Left lung (tissue), 10 donors: ENCODE results near the gene SLC25A38. TPM values are rescaled to one million over a fixed set of nuclear protein-coding genes. Genes with fewer than 3 reads are reported as not detected.

Source experiments
- ATAC-seq: fragments of 200-7000 bp; cut with Tn5 transposase; one replicate; pipeline ENCODE4 v1.9.1; 2020; ENCODE audit warnings: moderate library complexity
- DNase-seq, 4 donors: peaks; one replicate each; pipeline ENCODE4 v3.0.0-alpha.2; 2013 to 2020
- H3K27ac ChIP-seq, 2 donors: fragments of 200-600 bp; sonication (generic) in 1 of 2; one replicate each; pipeline versions ENCODE4 v1.5.0 to v1.8.0; 2020 to 2021
- H3K27me3 ChIP-seq, 2 donors: fragments of 200-600 bp; sonication (generic) in 1 of 2; one replicate each; pipeline versions ENCODE4 v1.5.0 to v1.8.0; 2020 to 2021
- H3K36me3 ChIP-seq, 2 donors: fragments of 200-600 bp; sonication (generic) in 1 of 2; one replicate each; pipeline versions ENCODE4 v1.5.0 to v1.8.0; 2020 to 2021
- H3K4me1 ChIP-seq, 2 donors: fragments of 200-600 bp; one replicate each; pipeline ENCODE4 v1.8.0; 2021
- H3K4me3 ChIP-seq, 2 donors: fragments of 200-600 bp; sonication (generic) in 1 of 2; one replicate each; pipeline versions ENCODE4 v1.5.0 to v1.8.0; 2020 to 2021; ENCODE audit warnings: mild to moderate bottlenecking in 1 of 2
- H3K9me3 ChIP-seq, 2 donors: fragments of 200-600 bp; sonication (generic) in 1 of 2; one replicate each; pipeline versions ENCODE4 v1.5.0 to v1.8.0; 2020 to 2021
- CTCF ChIP-seq, 2 donors: fragments of 200-600 bp; sonication (generic) in 1 of 2; IDR thresholded peaks; one replicate each; pipeline versions ENCODE4 v1.5.0 to v1.8.0; 2021; ENCODE audit warnings: antibody characterized with exemption in 2 of 2
- intact Hi-C, 2 donors: fragments of 100-400 bp; cut with DNase I; formaldehyde crosslinking; loops; one replicate each; pipeline versions ENCODE4 v1.11.2 to v1.14.2; 2022
- polyA plus RNA-seq, 6 donors: library from polyadenylated mRNA; unstranded; fragments of 120-200 nt; gene quantifications; one replicate each; pipeline ENCODE4 v1.2.1, GENCODE V29; 2013; ENCODE audit not compliant: insufficient read length in 6 of 6
- total RNA-seq, 2 donors: library from RNA; stranded (reverse); fragmentation: NEBNext Ultra II Directional; extraction: Animal tissue kit (Norgen Biotek cat#: 25700); gene quantifications; one replicate each; pipeline ENCODE4 v1.2.1, GENCODE V29; 2021
- donor health status: DM: no; HTN: yes; CAD: no.
- donor health status: DM: no; HTN: no; CAD: no.

Gene SLC25A38
- total and polyA plus RNA-seq, 8 donors, result 28.9 to 41.5 (median 37.3) TPM

- intact Hi-C loops, result no loop called here
- Histone ChIP-seq H3K27ac (no peak overlapping the region), H3K4me1 (no peaks in the 10 kb centered on the region), H3K27me3 (no peaks in the 10 kb centered on the region), H3K4me3 (no peak overlapping the region), H3K9me3 (no peaks in the 10 kb centered on the region), H3K36me3 (peaks cover 0 to under 1% of the 10 kb centered on the region in 2 donors)
- ATAC-seq, result peak; percentile 86
- peak in 1 of 4 donors; percentile 49 for DNase-seq
- no peak for TF ChIP-seq CTCF (IDR thresholded peaks at IDR 0.05)
Observed at GRCh38 chr3:39419742-39420315, 36.7 kb downstream of the SLC25A38 start.

- Histone ChIP-seq H3K36me3 (no peaks in the 10 kb centered on the region), H3K4me1 (no peaks in the 10 kb centered on the region), H3K27me3 (no peaks in the 10 kb centered on the region), H3K4me3 (no peak overlapping the region), H3K27ac (no peak overlapping the region), H3K9me3 (no peaks in the 10 kb centered on the region)
- intact Hi-C loops, result no loop called here
- no peak for TF ChIP-seq CTCF (IDR thresholded peaks at IDR 0.05)
- DNase-seq, result no peak
- ATAC-seq, result no peak
Observed at GRCh38 chr3:39420543-39420942, 37.4 kb downstream of the SLC25A38 start.

- Histone ChIP-seq H3K4me1 (no peaks in the 10 kb centered on the region), H3K27me3 (no peaks in the 10 kb centered on the region), H3K27ac (no peak overlapping the region), H3K9me3 (no peaks in the 10 kb centered on the region), H3K36me3 (no peaks in the 10 kb centered on the region), H3K4me3 (no peak overlapping the region)
- no peak for TF ChIP-seq CTCF (IDR thresholded peaks at IDR 0.05)
- DNase-seq (no peak), ATAC-seq (no peak)
- intact Hi-C loops, result no loop called here
Observed at GRCh38 chr3:39423436-39423970, 40.3 kb downstream of the SLC25A38 start.

GRCh38 chr3:39426312-39426711 lies 43.1 kb downstream of the SLC25A38 start:
- ATAC-seq, result no peak
- no peak for TF ChIP-seq CTCF (IDR thresholded peaks at IDR 0.05)
- no peaks in the 10 kb centered on the region for H3K27me3 ChIP-seq
- no peak overlapping the region for H3K27ac ChIP-seq
- intact Hi-C loops, result no loop called here
- H3K4me1 ChIP-seq, result no peaks in the 10 kb centered on the region
- no peak for DNase-seq
- H3K36me3 ChIP-seq, result no peaks in the 10 kb centered on the region
- H3K4me3 ChIP-seq, result no peak overlapping the region
- H3K9me3 ChIP-seq, result no peaks in the 10 kb centered on the region

GRCh38 chr3:39427506-39427905 lies 44.3 kb downstream of the SLC25A38 start:
- Histone ChIP-seq H3K9me3 (no peaks in the 10 kb centered on the region), H3K4me3 (no peak overlapping the region), H3K4me1 (no peaks in the 10 kb centered on the region), H3K36me3 (no peaks in the 10 kb centered on the region), H3K27me3 (no peaks in the 10 kb centered on the region), H3K27ac (no peak overlapping the region)
- DNase-seq (no peak), ATAC-seq (no peak)
- intact Hi-C loops, result no loop called here
- no peak for TF ChIP-seq CTCF (IDR thresholded peaks at IDR 0.05)
